Stimulated activated CD8-positive, alpha-beta memory T cell treated with anti-CD3 and anti-CD28 coated beads, Interleukin-15, amount 100 ng/mL, for 48 hours (primary cell): ENCODE results near the gene CELA3B.
"Not testable (repeated sequence)": the region's sequence is repeated elsewhere in the genome, so short reads cannot be mapped to it uniquely, and the experiment has no call there.

ENCODE experiments used
- DNase-seq, 2 donors: peaks; one replicate each; pipeline ENCODE4 v3.0.0-alpha.2; 2020; ENCODE audit warnings: low read depth in 2 of 2

The CELA3B gene

GRCh38 chr1:22009566-22009965, 32.7 kb downstream of the CELA3B start:
- not testable (repeated sequence) for DNase-seq

GRCh38 chr1:22012752-22013151, 35.9 kb downstream of the CELA3B start:
- DNase-seq, result not testable (repeated sequence)

- DNase-seq, result not testable (repeated sequence)
These were observed 37.9 kb downstream of the CELA3B start for GRCh38 chr1:22014575-22015206.

GRCh38 chr1:22018583-22019559, 42.0 kb downstream of the CELA3B start:
- peak in 1 of 2 donors; percentile 54 for DNase-seq

- no peak for DNase-seq
These were observed 44.2 kb downstream of the CELA3B start for GRCh38 chr1:22021061-22021460.

GRCh38 chr1:22024485-22025367, 47.9 kb downstream of the CELA3B start:
- peak; percentile 69 to 71 for DNase-seq

GRCh38 chr1:22025368-22026155, 48.7 kb downstream of the CELA3B start:
- peak; percentile 84 to 86 for DNase-seq

GRCh38 chr1:22026924-22027289, 50.1 kb downstream of the CELA3B start:
- DNase-seq, result no peak

GRCh38 chr1:22030057-22030456, 53.2 kb downstream of the CELA3B start:
- DNase-seq, result no peak

GRCh38 chr1:22030473-22030872, 53.7 kb downstream of the CELA3B start:
- no peak for DNase-seq

GRCh38 chr1:22031214-22031962, 54.6 kb downstream of the CELA3B start:
- DNase-seq, result no peak

GRCh38 chr1:22034834-22035233, 58.0 kb downstream of the CELA3B start:
- DNase-seq, result not testable (repeated sequence)

GRCh38 chr1:22037520-22037919, 60.7 kb downstream of the CELA3B start:
- DNase-seq, result no peak

- no peak for DNase-seq
These were observed 61.2 kb downstream of the CELA3B start for GRCh38 chr1:22038036-22038435.
